ENCODE measurements around the gene BSG.
A peak's percentile ranks its signal among the peaks of the same experiment; 100 is the strongest.

The BSG gene

GRCh38 chr19:560121-560520, 12.3 kb upstream of the BSG start:
- Histone ChIP-seq H3K79me2 (ENCODE audit: control insufficient read depth, insufficient read depth, low read length, unreplicated experiment) (no peaks in the 10 kb centered on the region), H3K4me3 (ENCODE audit: low read depth, low read length) (no peak overlapping the region), H3K27me3 (ENCODE audit: insufficient read depth, low read length) (no peaks in the 10 kb centered on the region), H3K27ac (ENCODE audit: low read depth, low read length) (no peak overlapping the region), H2AFZ (ENCODE audit: low read length, unreplicated experiment) (no peak overlapping the region), H3K36me3 (ENCODE audit: insufficient read depth, low read length) (no peaks in the 10 kb centered on the region), H3K4me1 (ENCODE audit: control insufficient read depth, insufficient read depth, low read length, unreplicated experiment) (no peaks in the 10 kb centered on the region)

- Histone ChIP-seq H3K27me3 (ENCODE audit: insufficient read depth, low read length) (no peaks in the 10 kb centered on the region), H3K4me3 (ENCODE audit: low read depth, low read length) (no peak overlapping the region), H3K4me1 (ENCODE audit: control insufficient read depth, insufficient read depth, low read length, unreplicated experiment) (no peaks in the 10 kb centered on the region), H3K36me3 (ENCODE audit: insufficient read depth, low read length) (no peaks in the 10 kb centered on the region), H3K79me2 (ENCODE audit: control insufficient read depth, insufficient read depth, low read length, unreplicated experiment) (no peaks in the 10 kb centered on the region), H2AFZ (ENCODE audit: low read length, unreplicated experiment) (no peak overlapping the region), H3K27ac (ENCODE audit: low read depth, low read length) (no peak overlapping the region)
Observed at GRCh38 chr19:566403-566802, 6.0 kb upstream of the BSG start.

- no peaks in the 10 kb centered on the region for H3K4me1 ChIP-seq (ENCODE audit: control insufficient read depth, insufficient read depth, low read length, unreplicated experiment)
- H3K36me3 ChIP-seq (ENCODE audit: insufficient read depth, low read length), result no peaks in the 10 kb centered on the region
- no peak overlapping the region for H3K27ac ChIP-seq (ENCODE audit: low read depth, low read length)
- H3K27me3 ChIP-seq (ENCODE audit: insufficient read depth, low read length), result no peaks in the 10 kb centered on the region
- H2AFZ ChIP-seq (ENCODE audit: low read length, unreplicated experiment), result no peak overlapping the region
- H3K4me3 ChIP-seq (ENCODE audit: low read depth, low read length), result no peak overlapping the region
- no peaks in the 10 kb centered on the region for H3K79me2 ChIP-seq (ENCODE audit: control insufficient read depth, insufficient read depth, low read length, unreplicated experiment)
Observed at GRCh38 chr19:566844-567243, 5.6 kb upstream of the BSG start.

GRCh38 chr19:567296-567900, 5.0 kb upstream of the BSG start:
- Histone ChIP-seq H3K36me3 (ENCODE audit: insufficient read depth, low read length) (no peaks in the 10 kb centered on the region), H3K4me1 (ENCODE audit: control insufficient read depth, insufficient read depth, low read length, unreplicated experiment) (no peaks in the 10 kb centered on the region), H3K79me2 (ENCODE audit: control insufficient read depth, insufficient read depth, low read length, unreplicated experiment) (no peaks in the 10 kb centered on the region), H3K27me3 (ENCODE audit: insufficient read depth, low read length) (no peaks in the 10 kb centered on the region), H2AFZ (ENCODE audit: low read length, unreplicated experiment) (no peak overlapping the region), H3K4me3 (ENCODE audit: low read depth, low read length) (no peak overlapping the region), H3K27ac (ENCODE audit: low read depth, low read length) (no peak overlapping the region)

GRCh38 chr19:570251-570686, 2.1 kb upstream of the BSG start:
- no peak overlapping the region for H2AFZ ChIP-seq (ENCODE audit: low read length, unreplicated experiment)
- no peak overlapping the region for H3K4me3 ChIP-seq (ENCODE audit: low read depth, low read length)
- peaks cover 9% of the 10 kb centered on the region for H3K4me1 ChIP-seq (ENCODE audit: control insufficient read depth, insufficient read depth, low read length, unreplicated experiment)
- H3K27ac ChIP-seq (ENCODE audit: low read depth, low read length), result no peak overlapping the region
- no peaks in the 10 kb centered on the region for H3K27me3 ChIP-seq (ENCODE audit: insufficient read depth, low read length)
- no peaks in the 10 kb centered on the region for H3K36me3 ChIP-seq (ENCODE audit: insufficient read depth, low read length)
- peaks cover 26% of the 10 kb centered on the region for H3K79me2 ChIP-seq (ENCODE audit: control insufficient read depth, insufficient read depth, low read length, unreplicated experiment)

GRCh38 chr19:570937-571565, 1.3 kb upstream of the BSG start:
- Histone ChIP-seq H3K27ac (ENCODE audit: low read depth, low read length) (peak overlapping the region; percentile 69; the same call in 1 of the 2 replicates), H2AFZ (ENCODE audit: low read length, unreplicated experiment) (peak overlapping the region; percentile 91), H3K79me2 (ENCODE audit: control insufficient read depth, insufficient read depth, low read length, unreplicated experiment) (peaks cover 33% of the 10 kb centered on the region), H3K4me1 (ENCODE audit: control insufficient read depth, insufficient read depth, low read length, unreplicated experiment) (peaks cover 15% of the 10 kb centered on the region), H3K4me3 (ENCODE audit: low read depth, low read length) (peak overlapping the region; percentile 93), H3K27me3 (ENCODE audit: insufficient read depth, low read length) (no peaks in the 10 kb centered on the region), H3K36me3 (ENCODE audit: insufficient read depth, low read length) (no peaks in the 10 kb centered on the region)

- Histone ChIP-seq H3K27ac (ENCODE audit: low read depth, low read length) (peak overlapping the region; percentile 69; the same call in 1 of the 2 replicates), H3K4me3 (ENCODE audit: low read depth, low read length) (peak overlapping the region; percentile 93), H3K4me1 (ENCODE audit: control insufficient read depth, insufficient read depth, low read length, unreplicated experiment) (peaks cover 16% of the 10 kb centered on the region), H3K79me2 (ENCODE audit: control insufficient read depth, insufficient read depth, low read length, unreplicated experiment) (peaks cover 37% of the 10 kb centered on the region), H3K36me3 (ENCODE audit: insufficient read depth, low read length) (no peaks in the 10 kb centered on the region), H3K27me3 (ENCODE audit: insufficient read depth, low read length) (no peaks in the 10 kb centered on the region), H2AFZ (ENCODE audit: low read length, unreplicated experiment) (peak overlapping the region; percentile 91)
Observed at GRCh38 chr19:571566-571974, 826 bp upstream of the BSG start.

- no peak overlapping the region for H2AFZ ChIP-seq (ENCODE audit: low read length, unreplicated experiment)
- no peaks in the 10 kb centered on the region for H3K36me3 ChIP-seq (ENCODE audit: insufficient read depth, low read length)
- H3K4me1 ChIP-seq (ENCODE audit: control insufficient read depth, insufficient read depth, low read length, unreplicated experiment), result peaks cover 16% of the 10 kb centered on the region
- H3K27me3 ChIP-seq (ENCODE audit: insufficient read depth, low read length), result no peaks in the 10 kb centered on the region
- H3K79me2 ChIP-seq (ENCODE audit: control insufficient read depth, insufficient read depth, low read length, unreplicated experiment), result peaks cover 50% of the 10 kb centered on the region
- H3K4me3 ChIP-seq (ENCODE audit: low read depth, low read length), result peak overlapping the region; percentile 93
- H3K27ac ChIP-seq (ENCODE audit: low read depth, low read length), result peak overlapping the region; percentile 55
Observed at GRCh38 chr19:572743-573518, 535 bp downstream of the BSG start.

GRCh38 chr19:573519-573825, 1.1 kb downstream of the BSG start:
- H3K36me3 ChIP-seq (ENCODE audit: insufficient read depth, low read length), result no peaks in the 10 kb centered on the region
- H3K4me1 ChIP-seq (ENCODE audit: control insufficient read depth, insufficient read depth, low read length, unreplicated experiment), result peaks cover 16% of the 10 kb centered on the region
- peak overlapping the region; percentile 55; the same call in 1 of the 2 replicates for H3K27ac ChIP-seq (ENCODE audit: low read depth, low read length)
- H3K79me2 ChIP-seq (ENCODE audit: control insufficient read depth, insufficient read depth, low read length, unreplicated experiment), result peaks cover 56% of the 10 kb centered on the region
- no peak overlapping the region for H2AFZ ChIP-seq (ENCODE audit: low read length, unreplicated experiment)
- peak overlapping the region; percentile 93 for H3K4me3 ChIP-seq (ENCODE audit: low read depth, low read length)
- no peaks in the 10 kb centered on the region for H3K27me3 ChIP-seq (ENCODE audit: insufficient read depth, low read length)

GRCh38 chr19:574658-575526, 2.5 kb downstream of the BSG start:
- Histone ChIP-seq H3K4me1 (ENCODE audit: control insufficient read depth, insufficient read depth, low read length, unreplicated experiment) (peaks cover 16% of the 10 kb centered on the region), H3K27ac (ENCODE audit: low read depth, low read length) (peak overlapping the region; percentile 10; the same call in 1 of the 2 replicates), H3K27me3 (ENCODE audit: insufficient read depth, low read length) (no peaks in the 10 kb centered on the region), H2AFZ (ENCODE audit: low read length, unreplicated experiment) (no peak overlapping the region), H3K4me3 (ENCODE audit: low read depth, low read length) (peak overlapping the region; percentile 71), H3K36me3 (ENCODE audit: insufficient read depth, low read length) (no peaks in the 10 kb centered on the region), H3K79me2 (ENCODE audit: control insufficient read depth, insufficient read depth, low read length, unreplicated experiment) (peaks cover 68% of the 10 kb centered on the region)
